ENCODE data around the gene MAPKAPK5. TPM values are rescaled to one million over a fixed set of nuclear protein-coding genes. Genes with fewer than 3 reads are reported as not detected.

Gene MAPKAPK5, protein sequence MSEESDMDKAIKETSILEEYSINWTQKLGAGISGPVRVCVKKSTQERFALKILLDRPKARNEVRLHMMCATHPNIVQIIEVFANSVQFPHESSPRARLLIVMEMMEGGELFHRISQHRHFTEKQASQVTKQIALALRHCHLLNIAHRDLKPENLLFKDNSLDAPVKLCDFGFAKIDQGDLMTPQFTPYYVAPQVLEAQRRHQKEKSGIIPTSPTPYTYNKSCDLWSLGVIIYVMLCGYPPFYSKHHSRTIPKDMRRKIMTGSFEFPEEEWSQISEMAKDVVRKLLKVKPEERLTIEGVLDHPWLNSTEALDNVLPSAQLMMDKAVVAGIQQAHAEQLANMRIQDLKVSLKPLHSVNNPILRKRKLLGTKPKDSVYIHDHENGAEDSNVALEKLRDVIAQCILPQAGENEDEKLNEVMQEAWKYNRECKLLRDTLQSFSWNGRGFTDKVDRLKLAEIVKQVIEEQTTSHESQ
- polyA plus RNA-seq (2011; rRNA removed) (32.1 and 33.5 TPM in 2 replicates), polyA minus RNA-seq (2011; rRNA and poly(A)+ RNA removed) (27.0 and 36.3 TPM in 2 replicates)

DNA sequence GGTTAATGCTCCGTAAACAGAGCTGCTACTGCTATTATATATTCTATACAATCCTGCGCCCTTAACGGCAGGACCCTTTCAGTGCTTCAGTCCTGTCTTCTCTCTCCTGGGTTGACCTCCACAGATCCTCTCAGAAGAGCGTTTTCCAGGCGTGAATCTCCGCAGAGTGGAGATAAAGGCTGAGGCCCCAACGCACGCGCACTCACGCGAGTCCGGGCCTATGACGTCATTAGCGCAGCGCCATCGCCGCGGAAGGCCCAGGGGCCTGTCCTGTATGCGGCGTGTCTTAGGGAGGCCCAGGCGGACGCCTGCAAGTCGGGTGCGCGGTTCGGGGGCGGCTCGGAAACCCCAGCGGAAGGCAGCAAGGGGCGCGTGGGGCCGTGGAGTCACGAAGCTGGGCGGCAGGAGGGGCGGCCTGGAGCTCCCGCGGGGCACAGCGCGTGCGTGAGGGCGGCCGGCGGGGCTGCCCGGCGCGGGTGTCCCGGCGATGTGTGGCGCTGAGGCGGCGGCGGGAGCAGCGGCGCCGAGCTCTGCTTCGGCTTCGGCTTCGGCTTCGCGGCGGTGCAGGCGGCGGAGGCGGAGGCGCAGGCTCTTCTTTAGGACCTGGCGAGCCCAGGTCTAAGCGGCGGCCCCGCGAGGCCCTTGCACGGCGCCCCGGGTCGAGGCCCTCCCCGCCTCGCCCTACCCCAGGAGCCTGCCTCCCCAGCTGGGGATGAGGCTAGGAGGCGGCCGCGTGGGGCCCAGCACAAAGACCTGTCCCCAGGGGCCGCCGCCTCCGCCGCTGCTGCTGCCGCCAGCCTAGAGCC is at the start of gene MAPKAPK5:
Gene MAPKAPK5 (plus strand): TSS at position 479 of the 806 bp plus-strand sequence. CDS start 506 bp downstream, outside the sequence.
- Histone ChIP-seq H3K4me3 (ENCODE audit: low read depth, low read length) (peak within 1 kb of the TSS; percentile 98), H3K27me3 (ENCODE audit: control insufficient read depth, insufficient read depth, low read length) (no peaks in the 10 kb centered on the region), H3K27ac (ENCODE audit: low read depth, low read length) (peak within 1 kb of the TSS; percentile 75), H3K9me3 (ENCODE audit: control insufficient read depth, insufficient read depth, low read length) (no peaks in the 10 kb centered on the region)
- TF ChIP-seq, protein P1, sequence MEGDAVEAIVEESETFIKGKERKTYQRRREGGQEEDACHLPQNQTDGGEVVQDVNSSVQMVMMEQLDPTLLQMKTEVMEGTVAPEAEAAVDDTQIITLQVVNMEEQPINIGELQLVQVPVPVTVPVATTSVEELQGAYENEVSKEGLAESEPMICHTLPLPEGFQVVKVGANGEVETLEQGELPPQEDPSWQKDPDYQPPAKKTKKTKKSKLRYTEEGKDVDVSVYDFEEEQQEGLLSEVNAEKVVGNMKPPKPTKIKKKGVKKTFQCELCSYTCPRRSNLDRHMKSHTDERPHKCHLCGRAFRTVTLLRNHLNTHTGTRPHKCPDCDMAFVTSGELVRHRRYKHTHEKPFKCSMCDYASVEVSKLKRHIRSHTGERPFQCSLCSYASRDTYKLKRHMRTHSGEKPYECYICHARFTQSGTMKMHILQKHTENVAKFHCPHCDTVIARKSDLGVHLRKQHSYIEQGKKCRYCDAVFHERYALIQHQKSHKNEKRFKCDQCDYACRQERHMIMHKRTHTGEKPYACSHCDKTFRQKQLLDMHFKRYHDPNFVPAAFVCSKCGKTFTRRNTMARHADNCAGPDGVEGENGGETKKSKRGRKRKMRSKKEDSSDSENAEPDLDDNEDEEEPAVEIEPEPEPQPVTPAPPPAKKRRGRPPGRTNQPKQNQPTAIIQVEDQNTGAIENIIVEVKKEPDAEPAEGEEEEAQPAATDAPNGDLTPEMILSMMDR (IDR thresholded peaks at IDR 0.05; ENCODE audit: low read depth, low read length), result no peak
- ChIA-PET CTCF (no interaction called here), POLR2A (no interaction called here)
- peak; percentile 89 for DNase-seq (ENCODE audit: low read depth, low spot score)

DNA sequence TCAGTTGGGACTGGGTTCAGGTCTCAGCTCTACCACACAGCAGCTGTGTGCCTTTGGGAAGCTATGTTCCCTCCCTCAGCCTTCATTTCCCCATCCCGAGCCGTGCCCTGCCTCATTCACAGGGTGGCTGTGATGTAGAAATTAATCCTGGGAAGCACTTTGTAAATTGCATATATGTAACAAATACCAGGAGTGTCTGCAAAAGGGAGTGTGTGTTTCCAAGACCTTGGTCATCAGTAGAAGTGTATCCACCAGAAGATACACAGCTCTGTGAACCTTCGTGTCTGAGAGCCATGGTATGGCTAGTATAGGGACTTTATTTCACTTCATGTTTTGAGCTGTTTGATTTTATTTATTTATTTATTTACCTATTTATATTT is 49.2 kb upstream of the MAPKAPK5 start:
- H3K27ac ChIP-seq (ENCODE audit: low read depth, low read length), result no peak overlapping the region
- DNase-seq (ENCODE audit: low read depth, low spot score), result no peak
- H3K9me3 ChIP-seq (ENCODE audit: control insufficient read depth, insufficient read depth, low read length), result no peaks in the 10 kb centered on the region
- POLR2A ChIA-PET, result interaction anchor here (1.1 kb wide), 1 partner anchor 19 kb away, joined by 7 read pairs; no protein-coding TSS in a partner anchor
- H3K27me3 ChIP-seq (ENCODE audit: control insufficient read depth, insufficient read depth, low read length), result no peaks in the 10 kb centered on the region
- CTCF ChIA-PET, result interaction anchor here (0.8 kb wide), 1 partner anchor 20 kb away, joined by 4 read pairs; no protein-coding TSS in a partner anchor
- H3K4me3 ChIP-seq (ENCODE audit: low read depth, low read length), result no peak overlapping the region
- TF ChIP-seq, protein P1 (IDR thresholded peaks at IDR 0.05; ENCODE audit: low read depth, low read length), result no peak

DNA sequence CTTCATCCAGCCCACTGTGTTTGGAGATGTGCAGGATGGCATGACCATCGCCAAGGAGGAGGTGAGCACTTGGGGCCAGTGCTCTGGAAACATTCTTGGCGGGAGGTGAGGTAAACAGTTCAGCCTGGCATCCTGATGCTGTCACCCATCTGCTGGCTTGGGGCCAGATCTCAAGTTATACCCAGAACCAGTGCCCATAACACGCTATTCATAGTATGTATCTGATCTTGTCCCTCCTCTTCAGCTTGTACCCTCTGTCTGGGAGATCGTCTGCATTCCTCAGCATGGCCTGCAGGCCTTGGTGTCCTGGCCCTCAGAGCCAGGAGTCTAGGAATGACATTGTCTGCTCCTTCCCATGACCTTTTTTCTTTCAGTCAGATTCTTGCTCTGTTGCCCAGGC is 43.8 kb upstream of the MAPKAPK5 start:
- DNase-seq (ENCODE audit: low read depth, low spot score), result no peak
- Histone ChIP-seq H3K27ac (ENCODE audit: low read depth, low read length) (no peak overlapping the region), H3K9me3 (ENCODE audit: control insufficient read depth, insufficient read depth, low read length) (no peaks in the 10 kb centered on the region), H3K27me3 (ENCODE audit: control insufficient read depth, insufficient read depth, low read length) (no peaks in the 10 kb centered on the region), H3K4me3 (ENCODE audit: low read depth, low read length) (no peak overlapping the region)
- TF ChIP-seq, protein P1 (IDR thresholded peaks at IDR 0.05; ENCODE audit: low read depth, low read length), result no peak
- ChIA-PET POLR2A (no interaction called here), CTCF (no interaction called here)

GRCh38 chr12:111799758-111800157 is 42.3 kb upstream of the MAPKAPK5 start:
- no peak overlapping the region for H3K4me3 ChIP-seq (ENCODE audit: low read depth, low read length)
- TF ChIP-seq, protein P1 (IDR thresholded peaks at IDR 0.05; ENCODE audit: low read depth, low read length), result no peak
- H3K27ac ChIP-seq (ENCODE audit: low read depth, low read length), result no peak overlapping the region
- H3K27me3 ChIP-seq (ENCODE audit: control insufficient read depth, insufficient read depth, low read length), result no peaks in the 10 kb centered on the region
- ChIA-PET POLR2A (interaction anchor here (0.5 kb wide), 1 partner anchor 1833 kb away, joined by 3 read pairs; no protein-coding TSS in a partner anchor), CTCF (interaction anchor here (0.6 to 2.3 kb wide), 3 partner anchors 12 to 47 kb away, joined by 3 to 7 read pairs (median 3); no protein-coding TSS in a partner anchor)
- no peaks in the 10 kb centered on the region for H3K9me3 ChIP-seq (ENCODE audit: control insufficient read depth, insufficient read depth, low read length)
- DNase-seq (ENCODE audit: low read depth, low spot score), result no peak

Measured in AG04450 (cell line).